Glutamatergic neuron (in vitro differentiated cells): Measurements from ENCODE around the gene MARCHF10. TPM values are rescaled to one million over a fixed set of nuclear protein-coding genes. Genes with fewer than 3 reads are reported as not detected.

ENCODE experiments used
- DNase-seq: peaks from one replicate; pipeline ENCODE4 v3.0.0; 2022
- H3K27ac Mint-ChIP-seq: one replicate; pipeline ENCODE4 v1.8.0; 2020; ENCODE audit warnings: mild to moderate bottlenecking, mixed read lengths, inconsistent platforms; ENCODE audit not compliant: unreplicated experiment
- H3K27me3 Mint-ChIP-seq: one replicate; pipeline ENCODE4 v1.8.0; 2020; ENCODE audit warnings: mild to moderate bottlenecking, moderate library complexity, mixed read lengths, inconsistent platforms; ENCODE audit not compliant: unreplicated experiment
- H3K36me3 Mint-ChIP-seq: one replicate; pipeline ENCODE4 v1.8.0; 2020; ENCODE audit warnings: mild to moderate bottlenecking, mixed read lengths, inconsistent platforms; ENCODE audit not compliant: unreplicated experiment
- H3K4me1 Mint-ChIP-seq: one replicate; pipeline ENCODE4 v1.8.0; 2020; ENCODE audit warnings: mild to moderate bottlenecking, low read depth, mixed read lengths, inconsistent platforms; ENCODE audit not compliant: unreplicated experiment
- H3K4me3 Mint-ChIP-seq: one replicate; pipeline ENCODE4 v1.8.0; 2020; ENCODE audit warnings: mild to moderate bottlenecking, mixed read lengths, inconsistent platforms; ENCODE audit not compliant: unreplicated experiment
- H3K9me3 Mint-ChIP-seq: one replicate; pipeline ENCODE4 v1.8.0; 2020; ENCODE audit warnings: mild to moderate bottlenecking, moderate library complexity, mixed read lengths, inconsistent platforms; ENCODE audit not compliant: unreplicated experiment
- total RNA-seq: library from RNA; stranded (reverse); fragmentation: NEBNext Ultra II Directional; extraction: Animal tissue kit (Norgen Biotek cat#: 25700); gene quantifications from one replicate; pipeline ENCODE4 v1.2.1, GENCODE V29; 2021; ENCODE audit not compliant: unreplicated experiment
- TF ChIP-seq, protein P1 (sequence below): fragments of 200-600 bp; sonication (generic); IDR thresholded peaks from one replicate; pipeline ENCODE4 v1.5.0; 2021; ENCODE audit not compliant: partially characterized antibody, unreplicated experiment

MARCHF10 gene
- total RNA-seq, 1 donor from 2014 or later = not detected

DNA sequence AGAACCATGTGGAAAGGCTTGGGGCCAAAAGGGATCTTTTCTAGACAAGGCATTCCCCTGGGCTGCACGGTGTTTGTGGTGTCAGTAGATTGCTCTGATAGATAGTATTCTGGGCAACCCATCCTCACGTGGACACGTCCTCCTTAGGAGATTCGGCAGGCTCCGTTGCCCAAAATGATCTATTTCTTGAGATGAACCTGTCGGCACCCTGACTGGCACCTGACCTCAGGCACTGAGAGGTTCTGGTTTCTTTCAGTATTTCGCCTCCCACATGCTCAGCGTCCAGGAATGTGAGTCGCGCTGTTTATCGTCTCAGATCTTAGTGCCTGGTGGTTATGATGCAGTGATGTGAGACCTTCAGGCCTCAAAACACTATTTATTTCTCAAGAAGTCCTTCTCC lies 89.7 kb downstream of the MARCHF10 start:
- Mint-ChIP-seq H3K4me3 (no peak overlapping the region), H3K27me3 (peaks cover 3% of the 10 kb centered on the region), H3K4me1 (peaks cover 7% of the 10 kb centered on the region), H3K36me3 (peaks cover 6% of the 10 kb centered on the region), H3K27ac (no peak overlapping the region), H3K9me3 (peaks cover 6% of the 10 kb centered on the region)
- DNase-seq = no peak
- TF ChIP-seq, protein P1, sequence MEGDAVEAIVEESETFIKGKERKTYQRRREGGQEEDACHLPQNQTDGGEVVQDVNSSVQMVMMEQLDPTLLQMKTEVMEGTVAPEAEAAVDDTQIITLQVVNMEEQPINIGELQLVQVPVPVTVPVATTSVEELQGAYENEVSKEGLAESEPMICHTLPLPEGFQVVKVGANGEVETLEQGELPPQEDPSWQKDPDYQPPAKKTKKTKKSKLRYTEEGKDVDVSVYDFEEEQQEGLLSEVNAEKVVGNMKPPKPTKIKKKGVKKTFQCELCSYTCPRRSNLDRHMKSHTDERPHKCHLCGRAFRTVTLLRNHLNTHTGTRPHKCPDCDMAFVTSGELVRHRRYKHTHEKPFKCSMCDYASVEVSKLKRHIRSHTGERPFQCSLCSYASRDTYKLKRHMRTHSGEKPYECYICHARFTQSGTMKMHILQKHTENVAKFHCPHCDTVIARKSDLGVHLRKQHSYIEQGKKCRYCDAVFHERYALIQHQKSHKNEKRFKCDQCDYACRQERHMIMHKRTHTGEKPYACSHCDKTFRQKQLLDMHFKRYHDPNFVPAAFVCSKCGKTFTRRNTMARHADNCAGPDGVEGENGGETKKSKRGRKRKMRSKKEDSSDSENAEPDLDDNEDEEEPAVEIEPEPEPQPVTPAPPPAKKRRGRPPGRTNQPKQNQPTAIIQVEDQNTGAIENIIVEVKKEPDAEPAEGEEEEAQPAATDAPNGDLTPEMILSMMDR = no peak

DNA sequence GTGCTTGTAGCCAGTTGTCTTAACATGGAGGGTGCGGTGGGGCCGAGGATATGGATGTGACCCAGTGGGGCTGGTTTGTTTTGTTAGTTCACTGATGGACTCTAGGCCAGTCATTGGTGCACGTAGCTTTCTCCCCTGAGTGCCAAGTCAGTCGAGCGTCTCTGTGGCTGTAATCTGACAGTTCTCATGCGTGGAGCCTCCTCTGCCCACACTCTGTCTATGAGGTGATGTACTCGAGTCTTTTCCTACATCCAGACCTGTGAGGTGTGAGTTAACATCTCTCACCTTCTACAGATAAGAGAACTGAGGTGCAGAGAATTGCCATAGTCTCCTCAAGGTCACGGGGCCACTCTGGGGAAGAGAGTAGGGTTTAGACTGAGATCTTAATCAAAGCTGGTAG lies 90.2 kb downstream of the MARCHF10 start:
- Mint-ChIP-seq H3K4me1 (peaks cover 5% of the 10 kb centered on the region), H3K27ac (no peak overlapping the region), H3K9me3 (peaks cover 6% of the 10 kb centered on the region), H3K27me3 (peaks cover 3% of the 10 kb centered on the region), H3K4me3 (no peak overlapping the region), H3K36me3 (peaks cover 9% of the 10 kb centered on the region)
- no peak for DNase-seq
- TF ChIP-seq, protein P1 = no peak

DNA sequence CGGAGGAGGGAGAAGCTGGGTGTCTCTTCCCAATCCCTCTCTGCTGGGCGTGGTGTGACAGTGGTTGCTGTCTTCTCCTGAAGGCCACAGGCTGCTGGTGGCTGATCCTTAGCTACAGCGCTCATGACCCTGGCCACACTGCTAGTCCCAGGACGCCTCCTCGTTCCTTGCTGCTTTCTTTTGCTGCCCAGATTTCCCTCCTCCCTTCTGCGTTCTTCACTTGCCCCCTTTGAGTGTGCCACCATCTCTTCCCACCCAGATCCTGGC lies 90.6 kb downstream of the MARCHF10 start:
- TF ChIP-seq, protein P1 = no peak
- no peak for DNase-seq
- Mint-ChIP-seq H3K9me3 (peaks cover 6% of the 10 kb centered on the region), H3K4me1 (peaks cover 5% of the 10 kb centered on the region), H3K27ac (no peak overlapping the region), H3K27me3 (peaks cover 3% of the 10 kb centered on the region), H3K4me3 (no peak overlapping the region), H3K36me3 (peaks cover 9% of the 10 kb centered on the region)

DNA sequence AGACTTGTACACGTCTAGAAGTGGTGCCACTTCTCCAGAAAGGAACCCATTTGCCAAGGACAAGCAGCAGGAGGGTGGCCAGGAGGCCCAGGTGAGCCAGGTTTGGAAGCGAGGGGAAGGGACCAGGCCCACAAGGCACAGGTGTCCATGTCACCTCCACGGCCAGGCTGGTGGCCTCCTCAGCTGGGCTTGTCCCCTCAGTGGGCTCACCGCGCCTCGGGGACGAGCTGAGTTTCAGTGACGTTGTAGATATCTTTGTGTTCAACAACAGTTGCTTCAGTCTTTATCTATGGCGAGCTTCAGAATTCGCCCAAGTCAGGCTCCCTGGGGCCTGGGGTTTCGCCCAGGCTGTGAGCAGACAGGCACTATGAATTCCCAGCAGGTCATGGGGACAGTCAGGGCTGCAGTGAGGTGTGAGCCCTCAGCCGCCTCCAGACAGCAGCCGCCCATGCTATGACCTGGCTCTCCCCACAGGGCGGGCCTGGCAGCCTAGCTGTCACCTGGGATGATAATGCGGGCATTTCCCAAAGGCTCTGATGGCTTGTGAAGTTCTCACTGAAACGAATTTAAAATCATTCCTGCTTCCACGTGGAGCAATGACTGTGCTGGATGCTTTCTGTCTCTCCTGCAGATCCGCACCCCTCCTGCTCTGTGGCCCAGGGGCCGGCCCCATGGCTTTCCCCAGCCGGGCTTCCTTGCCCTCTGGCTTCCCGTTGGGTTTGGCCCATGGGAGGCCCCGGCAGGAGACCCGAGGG lies 91.1 kb downstream of the MARCHF10 start:
- peaks cover 5% of the 10 kb centered on the region for H3K4me1 Mint-ChIP-seq
- no peak overlapping the region for H3K4me3 Mint-ChIP-seq
- peaks cover 9% of the 10 kb centered on the region for H3K36me3 Mint-ChIP-seq
- no peak overlapping the region for H3K27ac Mint-ChIP-seq
- peaks cover 3% of the 10 kb centered on the region for H3K27me3 Mint-ChIP-seq
- peaks cover 6% of the 10 kb centered on the region for H3K9me3 Mint-ChIP-seq
- no peak for DNase-seq
- TF ChIP-seq, protein P1 = no peak

DNA sequence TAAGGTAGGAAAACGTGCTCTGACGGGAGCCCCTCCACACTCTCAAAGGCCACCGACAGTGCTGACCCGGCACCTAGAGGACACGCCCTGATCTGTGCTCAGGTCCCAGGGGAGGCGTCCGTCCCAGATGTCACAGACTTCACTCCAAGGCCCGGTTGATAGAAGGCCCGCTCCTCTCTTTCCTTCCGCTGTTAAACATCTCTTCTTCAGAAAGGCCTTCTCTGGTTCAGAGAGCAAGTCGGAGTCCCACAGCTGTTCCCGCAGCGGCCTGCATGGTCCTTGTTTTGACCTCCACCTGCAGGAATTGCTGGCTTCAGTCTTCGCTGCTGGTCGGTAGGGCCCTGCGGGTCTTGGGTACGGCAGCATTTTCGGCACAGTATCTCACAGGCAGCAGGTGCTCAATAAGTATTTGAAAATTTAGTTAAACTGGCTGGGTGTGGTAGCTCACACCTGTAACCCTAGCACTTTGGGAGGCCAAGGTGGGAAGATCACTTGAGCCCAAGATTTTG lies 92.2 kb downstream of the MARCHF10 start:
- no peak for DNase-seq
- no peak overlapping the region for H3K4me3 Mint-ChIP-seq
- TF ChIP-seq, protein P1 = no peak
- H3K27ac Mint-ChIP-seq = no peak overlapping the region
- peaks cover 5% of the 10 kb centered on the region for H3K4me1 Mint-ChIP-seq
- peaks cover 8% of the 10 kb centered on the region for H3K9me3 Mint-ChIP-seq
- H3K36me3 Mint-ChIP-seq = peaks cover 9% of the 10 kb centered on the region
- H3K27me3 Mint-ChIP-seq = peaks cover 3% of the 10 kb centered on the region
